OCI-LY1 (cell line): ENCODE measurements around the gene SMCO1.

Experiments used
- H2AFZ ChIP-seq: fragments of 200-600 bp; sonication (generic), shearing (Covaris generic); 2 replicates; pipeline ENCODE4 v1.6.0; 2014; ENCODE audit warnings: antibody characterized with exemption, mild to moderate bottlenecking, low read length
- H3F3A ChIP-seq: fragments of 200-600 bp; sonication (generic), shearing (Covaris generic); 2 replicates; pipeline ENCODE4 v1.6.0; 2014; ENCODE audit warnings: mild to moderate bottlenecking, antibody characterized with exemption, low read length, moderate library complexity; ENCODE audit not compliant: insufficient read depth
- H3K27ac ChIP-seq: fragments of 200-600 bp; sonication (generic); 2 replicates; pipeline ENCODE4 v1.5.1; 2014; ENCODE audit warnings: low read length, mixed run types, mild to moderate bottlenecking, low read depth; ENCODE audit not compliant: poor library complexity, severe bottlenecking
- H3K27me3 ChIP-seq: fragments of 200-600 bp; sonication (generic); 2 replicates; pipeline ENCODE4 v1.6.0; 2014; ENCODE audit warnings: antibody characterized with exemption, mild to moderate bottlenecking, low read length, moderate library complexity; ENCODE audit not compliant: insufficient read depth
- H3K36me3 ChIP-seq: fragments of 200-600 bp; sonication (generic); 2 replicates; pipeline ENCODE4 v1.6.1; 2014; ENCODE audit warnings: mild to moderate bottlenecking, antibody characterized with exemption, low read length, moderate library complexity, mixed read lengths; ENCODE audit not compliant: insufficient read depth
- H3K4me1 ChIP-seq: fragments of 200-600 bp; sonication (generic); 2 replicates; pipeline ENCODE4 v1.5.1; 2014; ENCODE audit warnings: mild to moderate bottlenecking, low read length, moderate library complexity; ENCODE audit not compliant: insufficient read depth, severe bottlenecking
- H3K4me2 ChIP-seq: fragments of 200-600 bp; sonication (generic), shearing (Covaris generic); 2 replicates; pipeline ENCODE4 v1.6.1; 2014; ENCODE audit warnings: low read length
- H3K4me3 ChIP-seq: fragments of 200-600 bp; sonication (generic); 2 replicates; pipeline ENCODE4 v1.5.1; 2014; ENCODE audit warnings: low read length, low read depth, mild to moderate bottlenecking, mixed read lengths; ENCODE audit not compliant: poor library complexity, severe bottlenecking
- H3K79me2 ChIP-seq: fragments of 200-600 bp; shearing (Covaris generic); 2 replicates; pipeline ENCODE4 v1.6.1; 2016; ENCODE audit warnings: mixed run types, low read length, mixed read lengths; ENCODE audit not compliant: insufficient read depth
- H3K9ac ChIP-seq: fragments of 200-600 bp; sonication (generic), shearing (Covaris generic); 2 replicates; pipeline ENCODE4 v1.6.1; 2014; ENCODE audit warnings: mild to moderate bottlenecking, low read length, mixed read lengths
- H3K9me2 ChIP-seq: fragments of 200-600 bp; sonication (generic), shearing (Covaris generic); 2 replicates; pipeline ENCODE4 v1.6.1; 2014; ENCODE audit warnings: low read depth, mild to moderate bottlenecking, low read length, mixed read lengths
- H3K9me3 ChIP-seq: fragments of 200-600 bp; shearing (Covaris generic); 2 replicates; pipeline ENCODE4 v1.6.1; 2014; ENCODE audit warnings: low read length, mixed read lengths
- H4K20me1 ChIP-seq: fragments of 200-600 bp; sonication (generic), shearing (Covaris generic); 2 replicates; pipeline ENCODE4 v1.6.0; 2016; ENCODE audit warnings: mild to moderate bottlenecking, low read length; ENCODE audit not compliant: insufficient read depth
- CTCF ChIP-seq: fragments of 200-600 bp; sonication (generic), shearing (Covaris generic); IDR thresholded peaks from 2 replicates; pipeline ENCODE4 v1.5.1; 2017; ENCODE audit warnings: mild to moderate bottlenecking, antibody characterized with exemption, low read length, moderate library complexity, mixed read lengths
- EZH2 ChIP-seq: fragments of 200-600 bp; sonication (generic), shearing (Covaris generic); IDR thresholded peaks from 2 replicates; pipeline ENCODE4 v1.8.0; 2017; ENCODE audit warnings: borderline replicate concordance, mixed run types, mild to moderate bottlenecking, antibody characterized with exemption, low read length, moderate library complexity, mixed read lengths

Gene SMCO1

GRCh38 chr3:196493292-196493691 is 21.9 kb downstream of the SMCO1 start:
- Histone ChIP-seq H3K4me3 (no peak overlapping the region), H3F3A (no peaks in the 10 kb centered on the region), H3K27me3 (no peaks in the 10 kb centered on the region), H3K4me1 (no peaks in the 10 kb centered on the region), H3K27ac (no peak overlapping the region), H3K4me2 (no peak overlapping the region), H3K79me2 (peaks cover 94% of the 10 kb centered on the region), H3K9me3 (peaks cover 19% of the 10 kb centered on the region; the same call in 1 of the 2 replicates), H4K20me1 (no peaks in the 10 kb centered on the region), H2AFZ (no peak overlapping the region), H3K9ac (no peak overlapping the region), H3K36me3 (peaks cover 65% of the 10 kb centered on the region), H3K9me2 (no peaks in the 10 kb centered on the region)
- TF ChIP-seq CTCF (no peak), EZH2 (no peak)

GRCh38 chr3:196492080-196492479 is 23.1 kb downstream of the SMCO1 start:
- no peaks in the 10 kb centered on the region for H3K4me1 ChIP-seq
- no peak overlapping the region for H3K9ac ChIP-seq
- H3K36me3 ChIP-seq = peaks cover 63% of the 10 kb centered on the region
- H3K4me3 ChIP-seq = no peak overlapping the region
- no peaks in the 10 kb centered on the region for H3F3A ChIP-seq
- H4K20me1 ChIP-seq = no peaks in the 10 kb centered on the region
- H3K9me2 ChIP-seq = no peaks in the 10 kb centered on the region
- peaks cover 82% of the 10 kb centered on the region for H3K79me2 ChIP-seq
- TF ChIP-seq EZH2 = no peak
- TF ChIP-seq CTCF = no peak
- H3K4me2 ChIP-seq = no peak overlapping the region
- peaks cover 19% of the 10 kb centered on the region; the same call in 1 of the 2 replicates for H3K9me3 ChIP-seq
- H3K27me3 ChIP-seq = no peaks in the 10 kb centered on the region
- H3K27ac ChIP-seq = no peak overlapping the region
- no peak overlapping the region for H2AFZ ChIP-seq

GRCh38 chr3:196489747-196490146 is 25.4 kb downstream of the SMCO1 start:
- Histone ChIP-seq H2AFZ (no peak overlapping the region), H4K20me1 (no peaks in the 10 kb centered on the region), H3K4me1 (no peaks in the 10 kb centered on the region), H3K9me3 (0 out of 2 replicates have a peak, but pooled peaks cover 6% of the 10 kb centered on the region), H3K27me3 (no peaks in the 10 kb centered on the region), H3K4me2 (no peak overlapping the region), H3K27ac (no peak overlapping the region), H3F3A (no peaks in the 10 kb centered on the region), H3K9me2 (no peaks in the 10 kb centered on the region), H3K9ac (no peak overlapping the region), H3K4me3 (no peak overlapping the region), H3K36me3 (peaks cover 63% of the 10 kb centered on the region), H3K79me2 (peaks cover 59% of the 10 kb centered on the region)
- TF ChIP-seq EZH2 (no peak), CTCF (no peak)
